Activated T-cell treated with anti-CD3 and anti-CD28 coated beads, Interleukin-2, amount 50 U/mL, for 48 hours (primary cell): Measurements from ENCODE around the gene LRRC74A.

Experiments
- DNase-seq, 2 experiments: peaks; one replicate each; pipeline ENCODE4 v3.0.0-alpha.2; 2020

The LRRC74A gene

GRCh38 chr14:76855066-76855465 is 28.9 kb downstream of the LRRC74A start:
- no peak for DNase-seq

DNA sequence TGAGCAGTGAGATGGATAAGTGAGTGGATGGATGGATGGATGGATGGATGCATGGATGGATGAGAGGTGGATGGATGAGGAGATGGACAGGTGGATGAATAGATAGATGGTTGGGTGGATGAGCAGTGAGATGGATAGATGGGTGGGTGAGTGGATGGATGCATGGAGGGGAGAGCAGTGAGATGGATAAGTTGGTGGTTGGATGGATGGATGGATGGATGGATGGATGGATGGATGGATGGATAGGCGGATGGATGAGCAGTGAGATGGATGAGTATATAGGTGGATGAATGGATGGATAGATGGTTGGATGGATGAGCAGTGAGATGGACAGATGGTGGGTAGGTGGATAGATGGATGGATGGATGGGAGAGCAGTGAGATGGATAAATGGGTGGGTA is 30.6 kb downstream of the LRRC74A start:
- no peak for DNase-seq

DNA sequence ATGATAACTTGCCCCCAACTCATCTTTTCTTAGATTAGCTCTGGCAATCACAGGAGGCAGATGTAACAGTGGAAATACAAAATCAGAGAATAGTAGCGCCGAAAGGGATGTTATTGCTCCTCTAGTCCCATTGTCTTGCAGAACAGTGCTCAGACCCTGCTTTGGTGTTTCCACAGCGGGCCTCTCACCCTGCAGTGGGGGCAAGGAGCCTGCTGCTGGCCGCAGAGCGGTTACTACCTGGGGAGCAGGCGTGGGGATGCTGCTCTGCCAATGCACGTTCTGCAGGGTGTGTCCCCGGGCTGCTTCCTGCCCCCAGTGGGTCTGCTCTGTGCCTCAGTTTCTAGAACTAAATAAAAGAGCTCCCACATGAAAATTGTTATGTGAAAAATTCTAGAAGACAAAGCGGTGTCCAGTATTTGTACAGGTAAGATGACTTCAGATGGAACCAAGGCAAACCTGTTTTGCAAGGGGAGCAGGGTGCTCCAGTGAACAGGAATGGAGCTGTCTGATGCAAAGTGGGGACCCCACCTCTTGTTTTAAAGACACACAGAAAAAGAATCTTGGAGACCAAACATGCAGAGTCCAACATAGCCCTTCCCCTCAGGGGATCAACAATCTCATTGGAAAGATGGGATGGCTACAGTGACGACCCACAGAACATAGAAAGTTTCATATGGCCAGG is 35.5 kb downstream of the LRRC74A start:
- no peak for DNase-seq

GRCh38 chr14:76862546-76863282 is 36.5 kb downstream of the LRRC74A start:
- no peak for DNase-seq

GRCh38 chr14:76863724-76864407 is 37.7 kb downstream of the LRRC74A start:
- DNase-seq, result peak; percentile 29 to 41

GRCh38 chr14:76866456-76866855 is 40.2 kb downstream of the LRRC74A start:
- no peak for DNase-seq

GRCh38 chr14:76867516-76868453 is 41.6 kb downstream of the LRRC74A start:
- DNase-seq, result peak; percentile 47 to 52

- no peak for DNase-seq
These were observed 42.4 kb downstream of the LRRC74A start for GRCh38 chr14:76868454-76869170.

DNA sequence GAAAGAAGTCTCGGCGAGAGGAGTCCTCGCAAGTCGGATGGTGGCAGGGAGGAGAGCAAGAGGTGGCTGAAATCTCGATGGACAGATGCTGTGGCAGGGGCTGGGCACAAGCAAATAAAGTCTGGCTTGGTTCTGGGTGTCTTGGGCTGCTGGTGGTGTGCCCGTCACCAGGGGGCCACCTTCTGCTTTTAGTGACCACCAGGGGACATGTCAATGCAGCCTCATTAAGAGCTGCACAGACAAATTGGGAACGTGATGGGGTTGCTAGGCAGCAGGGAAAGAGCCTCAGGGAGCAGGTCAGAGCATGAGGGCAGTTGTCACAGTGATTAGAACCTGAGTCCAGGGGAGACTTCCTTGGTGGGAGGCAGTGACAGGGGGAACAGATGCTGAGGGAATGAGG is 44.0 kb downstream of the LRRC74A start:
- no peak for DNase-seq

DNA sequence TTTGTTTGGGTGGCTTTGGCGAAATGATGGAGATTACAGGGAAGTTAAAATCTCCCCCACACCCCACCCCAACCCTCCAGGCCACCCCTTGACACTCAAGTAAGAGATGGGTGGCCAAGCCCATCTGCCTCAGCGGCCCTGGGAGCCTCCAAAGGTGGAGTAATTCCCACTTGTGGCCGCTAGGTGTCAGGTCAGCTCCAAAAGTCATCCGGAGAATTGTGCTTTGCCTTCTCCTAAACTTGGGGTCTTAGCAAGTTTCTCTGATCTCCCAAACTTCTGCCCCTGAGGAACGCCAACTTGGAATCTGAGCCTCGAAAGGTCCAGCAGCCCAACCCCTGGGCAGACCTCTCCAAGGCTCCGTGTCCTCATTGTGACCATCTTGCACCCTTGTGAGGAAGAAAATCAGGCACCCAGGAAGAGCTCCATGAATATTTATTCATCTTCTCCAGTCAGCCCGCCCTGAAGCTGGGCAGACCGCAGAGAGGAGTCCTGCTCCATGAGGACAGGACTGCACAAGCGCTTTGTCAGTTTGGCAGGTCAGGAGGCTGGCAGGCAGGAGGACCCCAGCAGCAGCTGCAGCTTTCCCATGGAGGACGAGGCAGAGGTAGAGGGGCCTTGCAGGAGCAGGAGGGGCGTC is 46.7 kb downstream of the LRRC74A start:
- peak; percentile 79 for DNase-seq

DNA sequence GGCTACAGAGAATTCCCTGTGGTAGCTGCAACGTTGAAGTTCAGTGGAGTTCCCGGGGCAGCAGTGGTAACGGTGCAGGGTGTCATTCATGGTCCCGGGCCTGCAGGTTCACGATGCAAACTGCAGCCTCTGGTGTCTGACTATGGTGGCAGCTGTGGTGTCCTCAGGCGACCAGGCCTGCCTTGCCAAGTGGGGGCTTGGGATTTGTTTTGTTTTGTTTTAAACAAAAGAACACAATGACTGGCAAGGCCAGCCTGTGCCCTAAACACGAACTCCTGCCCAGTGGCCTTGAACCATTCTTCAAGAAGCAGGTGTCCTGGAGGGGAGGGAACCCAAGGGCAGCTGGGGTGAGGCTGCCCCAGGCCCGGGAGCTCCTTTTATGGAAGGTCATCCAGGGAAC is 48.5 kb downstream of the LRRC74A start:
- no peak for DNase-seq

GRCh38 chr14:76876076-76876475 is 49.9 kb downstream of the LRRC74A start:
- DNase-seq, result peak; percentile 51 to 62

DNA sequence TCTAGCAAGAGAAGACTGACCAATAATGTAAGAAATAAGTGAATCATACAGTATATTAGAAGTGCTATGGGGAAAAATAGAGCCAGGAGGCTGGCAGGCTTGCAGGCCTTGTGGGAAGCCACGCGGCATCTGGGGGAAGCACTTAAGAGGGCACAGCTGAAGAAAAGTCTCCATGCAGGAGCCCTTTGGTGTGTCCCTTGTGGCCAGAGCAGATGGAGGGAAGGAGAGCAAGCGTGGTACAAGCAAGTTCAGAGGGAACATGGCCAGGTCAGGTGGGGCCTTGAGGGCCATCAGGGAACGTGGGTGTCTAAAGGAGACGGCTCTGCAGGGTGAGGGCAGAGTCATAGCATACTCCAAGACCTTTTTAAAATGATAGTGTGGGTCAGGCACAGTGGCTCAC is 51.7 kb downstream of the LRRC74A start:
- no peak for DNase-seq

DNA sequence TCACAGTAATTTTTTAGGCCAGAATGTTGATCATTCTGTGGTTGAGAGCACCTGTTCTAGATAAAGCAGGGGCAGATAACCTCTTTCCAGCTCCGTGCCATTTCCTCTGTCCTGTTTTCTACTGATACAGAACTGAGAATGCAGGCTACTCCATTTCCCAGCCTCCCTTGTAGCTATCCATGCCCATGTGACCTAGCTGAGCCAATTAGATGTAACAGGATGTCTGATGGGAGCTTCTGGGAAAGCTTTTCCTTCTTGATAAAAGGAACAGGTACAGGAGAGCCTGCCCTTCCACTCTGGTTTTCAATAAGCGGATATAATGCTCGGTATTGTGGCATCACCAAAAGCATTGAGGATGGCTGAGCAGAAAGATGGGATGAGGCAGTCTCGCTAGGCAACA is 54.2 kb downstream of the LRRC74A start:
- no peak for DNase-seq

DNA sequence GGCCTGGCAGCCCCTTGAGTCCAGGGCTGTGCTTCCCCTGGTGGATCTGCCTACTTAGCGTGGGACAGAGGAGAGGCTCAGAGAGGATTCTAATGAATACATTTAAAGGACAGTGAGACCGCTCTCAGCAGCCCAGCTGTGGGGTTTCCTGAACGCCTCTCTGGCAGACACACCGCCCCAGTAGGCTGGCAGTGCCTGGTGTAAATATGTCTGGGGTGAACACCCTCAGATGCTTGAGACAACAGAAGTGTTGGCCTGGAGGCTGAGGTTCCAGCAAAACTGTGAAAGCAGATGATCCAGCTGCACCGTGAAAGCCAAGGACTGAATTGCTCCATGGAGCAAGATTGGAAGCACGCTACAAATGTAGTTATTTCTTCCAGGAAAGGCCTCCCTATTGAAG is 55.1 kb downstream of the LRRC74A start:
- no peak for DNase-seq

DNA sequence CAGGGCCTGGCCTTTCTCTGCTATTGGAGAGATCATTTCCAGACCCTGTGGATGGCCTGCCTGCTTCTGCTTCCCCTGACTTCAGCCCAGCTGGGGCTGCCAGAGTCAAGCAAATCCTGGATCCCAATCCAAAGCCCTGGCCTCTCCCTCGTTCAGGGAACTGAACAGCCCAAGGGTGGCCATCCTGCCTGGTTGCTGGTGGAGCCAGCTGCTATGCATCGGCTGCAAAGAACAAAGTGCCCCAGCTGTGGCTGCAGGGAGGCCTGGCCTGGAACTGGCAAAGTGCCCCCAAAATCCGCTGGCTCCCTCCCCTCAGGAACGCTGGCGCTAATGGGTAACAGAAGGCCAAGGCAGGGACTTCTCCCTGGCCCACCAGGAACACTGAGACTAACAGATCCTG is 56.4 kb downstream of the LRRC74A start:
- DNase-seq, result no peak

DNA sequence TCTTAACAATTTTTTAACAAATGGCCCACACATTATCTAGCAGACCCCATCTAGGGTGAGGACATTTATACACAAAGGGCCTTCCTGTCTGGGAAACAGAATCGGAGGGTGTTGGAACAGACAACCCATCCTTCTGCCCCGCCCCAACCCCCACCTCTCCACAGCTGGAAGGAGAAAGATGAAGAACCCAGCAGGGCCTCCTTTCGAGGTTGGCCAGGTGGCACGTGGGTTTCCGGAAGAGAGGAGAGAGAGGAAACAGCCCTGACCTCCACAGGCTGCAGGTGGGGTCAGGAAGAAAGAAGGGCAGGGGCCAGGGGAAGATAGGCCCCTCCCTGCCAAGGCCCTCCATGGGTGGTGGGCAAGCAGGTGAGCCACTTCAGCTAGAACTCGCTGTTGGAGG is 57.2 kb downstream of the LRRC74A start:
- no peak for DNase-seq

- DNase-seq, result no peak
These were observed 58.2 kb downstream of the LRRC74A start for GRCh38 chr14:76884394-76884793.

DNA sequence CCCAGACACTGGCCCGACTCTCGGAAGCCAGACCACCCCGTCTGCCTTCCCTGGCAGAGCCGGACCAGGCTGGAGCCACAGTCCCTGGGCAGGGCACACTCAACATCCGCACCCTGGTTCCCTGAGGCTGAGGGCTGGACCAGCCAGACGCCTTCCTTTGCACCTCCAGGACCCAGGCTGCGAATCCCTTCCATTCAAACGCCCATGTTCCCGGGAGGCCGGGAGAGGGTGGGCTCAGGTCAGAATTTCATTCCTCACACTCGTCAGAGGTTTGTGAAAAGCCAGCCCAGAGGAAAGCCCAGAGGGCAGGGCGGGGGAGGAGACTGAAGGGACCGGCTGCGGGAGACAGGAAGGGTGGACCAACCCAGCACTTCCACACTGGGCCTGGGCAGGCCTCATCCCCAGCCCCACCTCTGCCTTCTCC is 58.7 kb downstream of the LRRC74A start:
- no peak for DNase-seq

GRCh38 chr14:76887191-76887590 is 61.0 kb downstream of the LRRC74A start:
- DNase-seq, result no peak

- DNase-seq, result no peak
These were observed 65.2 kb downstream of the LRRC74A start for GRCh38 chr14:76891391-76891790.

DNA sequence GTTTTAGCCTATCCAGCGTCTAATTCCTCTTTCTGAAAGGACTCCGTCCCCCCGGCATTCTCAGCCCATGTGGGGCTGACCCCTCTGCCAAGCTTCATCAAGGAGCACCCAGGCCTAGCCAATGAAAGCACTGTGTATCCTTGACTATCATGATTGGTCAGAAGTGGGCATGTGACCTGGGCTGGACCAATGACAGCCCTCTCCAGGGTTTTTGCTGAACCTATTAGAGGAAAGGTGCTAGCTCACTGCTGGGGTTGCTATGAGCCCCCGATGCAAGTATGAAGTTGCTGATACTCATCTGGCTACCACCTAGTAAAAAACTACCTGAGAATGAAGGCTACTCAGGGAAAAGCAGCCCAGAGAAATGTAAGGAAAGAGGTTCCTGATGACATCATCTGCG is 68.1 kb downstream of the LRRC74A start:
- DNase-seq, result no peak
